Spleen (tissue), 11 donors: ENCODE results near the gene DKK3. TPM values are rescaled to one million over a fixed set of nuclear protein-coding genes. Genes with fewer than 3 reads are reported as not detected.
A peak's percentile ranks its signal among the peaks of the same experiment; 100 is the strongest.

Experiments used
- DNase-seq: peaks from one replicate; pipeline ENCODE4 v3.0.0-alpha.2; 2020
- H3K27ac ChIP-seq, 8 donors: fragments of 200-600 bp; sonication (generic) in 7 of 8; 1 replicate in 4 of 8; 2 replicates in 4 of 8; pipeline versions ENCODE4 v1.5.0 to v1.8.0; 2016 to 2021; ENCODE audit warnings: inconsistent platforms in 4 of 8, mild to moderate bottlenecking in 4 of 8, moderate library complexity in 1 of 8
- H3K27me3 ChIP-seq, 7 donors: fragments of 200-600 bp; sonication (generic) in 6 of 7; replicated peaks in 1 of 7; 1 replicate in 4 of 7; 2 replicates in 3 of 7; pipeline versions ENCODE4 v1.5.0 to v1.8.0; 2016 to 2021; ENCODE audit warnings: inconsistent platforms in 3 of 7, mild to moderate bottlenecking in 1 of 7
- H3K36me3 ChIP-seq, 6 donors: fragments of 200-600 bp; sonication (generic) in 5 of 6; 1 replicate in 4 of 6; 2 replicates in 2 of 6; pipeline versions ENCODE4 v1.5.0 to v1.8.0; 2016 to 2021; ENCODE audit warnings: inconsistent platforms in 2 of 6
- H3K4me1 ChIP-seq, 6 donors: fragments of 200-600 bp; sonication (generic) in 5 of 6; 1 replicate in 3 of 6; 2 replicates in 3 of 6; pipeline versions ENCODE4 v1.5.0 to v1.8.0; 2016 to 2021; ENCODE audit warnings: inconsistent platforms in 3 of 6
- H3K4me3 ChIP-seq, 8 donors: fragments of 200-600 bp; sonication (generic) in 7 of 8; 1 replicate in 4 of 8; 2 replicates in 4 of 8; pipeline versions ENCODE4 v1.5.0 to v1.8.0; 2016 to 2021; ENCODE audit warnings: inconsistent platforms in 4 of 8, mild to moderate bottlenecking in 4 of 8, moderate library complexity in 2 of 8
- H3K9me3 ChIP-seq, 8 donors: fragments of 200-600 bp; sonication (generic) in 7 of 8; 1 replicate in 4 of 8; 2 replicates in 4 of 8; pipeline versions ENCODE4 v1.5.0 to v1.8.0; 2016 to 2021; ENCODE audit warnings: inconsistent platforms in 4 of 8
- POLR2A ChIP-seq, 3 donors: fragments of 450-650 bp; IDR thresholded peaks; one replicate each; pipeline ENCODE4 v1.5.1; 2017; ENCODE audit warnings: antibody characterized with exemption in 3 of 3, mild to moderate bottlenecking in 1 of 3
- POLR2AphosphoS5 ChIP-seq, 3 donors: sonication (generic); formaldehyde crosslinking; IDR thresholded peaks; one replicate each; pipeline ENCODE4 v1.5.1; 2017; ENCODE audit warnings: antibody characterized with exemption in 3 of 3
- WGBS, 5 donors: extraction: QIAGEN DNeasy Blood & Tissue Kit in 3 of 5; methylation state at CpG; one replicate each; pipeline versions ENCODE4 v1.1.5 to v1.1.7; 2013 to 2018; 5-methylcytosine and 5-hydroxymethylcytosine counted together
- intact Hi-C: fragments of 100-400 bp; cut with DNase I; formaldehyde crosslinking; loops from one replicate; pipeline ENCODE4 v1.15.0; 2023; ENCODE audit warnings: low total_unique reads
- polyA plus RNA-seq, 3 donors: library from polyadenylated mRNA; stranded (reverse); fragments of 200-250 nt; gene quantifications; one replicate each; pipeline ENCODE4 v1.2.1, GENCODE V29; 2013
- total RNA-seq, 7 donors: library from RNA; depleted of rRNA in 3 of 7; stranded (reverse); fragments of >200 nt in 3 of 7; fragmentation: NEBNext Ultra II Directional in 4 of 7; extraction: Animal tissue kit (Norgen Biotek cat#: 25700) in 4 of 7; gene quantifications; one replicate each; pipeline versions ENCODE4 v1.1.0 to v1.2.1, GENCODE V29; 2016 to 2021
- TF ChIP-seq, protein P1 (sequence below), 11 experiments: fragments of 200-600 bp in 7 of 11; fragments of 450-650 bp in 4 of 11; sonication (generic) in 4 of 11; IDR thresholded peaks in 8 of 11; conservative IDR thresholded peaks in 3 of 11; 1 replicate in 7 of 11; 2 replicates in 4 of 11; pipeline versions ENCODE4 v1.4.0 to v1.8.0; 2016 to 2021; ENCODE audit warnings: antibody characterized with exemption in 11 of 11, inconsistent platforms in 4 of 11, mild to moderate bottlenecking in 1 of 11
- donor health status: healthy with polysubstance abuse.
- donor health status: DM: no; HTN: no; CAD: no; lungs with moderate emphysema.
- donor health status: DM: no; HTN: no; CAD: no.
- donor health status: Bipolar disorder and iron deficiency.
- donor health status: healthy.
- donor health status: DM: no; HTN: no; CAD: no.
- donor health status: DM: yes; HTN: yes; CAD: no.

Gene DKK3
- total and polyA plus RNA-seq, 10 donors = 8.6 to 111 (median 45.9) TPM

DNA sequence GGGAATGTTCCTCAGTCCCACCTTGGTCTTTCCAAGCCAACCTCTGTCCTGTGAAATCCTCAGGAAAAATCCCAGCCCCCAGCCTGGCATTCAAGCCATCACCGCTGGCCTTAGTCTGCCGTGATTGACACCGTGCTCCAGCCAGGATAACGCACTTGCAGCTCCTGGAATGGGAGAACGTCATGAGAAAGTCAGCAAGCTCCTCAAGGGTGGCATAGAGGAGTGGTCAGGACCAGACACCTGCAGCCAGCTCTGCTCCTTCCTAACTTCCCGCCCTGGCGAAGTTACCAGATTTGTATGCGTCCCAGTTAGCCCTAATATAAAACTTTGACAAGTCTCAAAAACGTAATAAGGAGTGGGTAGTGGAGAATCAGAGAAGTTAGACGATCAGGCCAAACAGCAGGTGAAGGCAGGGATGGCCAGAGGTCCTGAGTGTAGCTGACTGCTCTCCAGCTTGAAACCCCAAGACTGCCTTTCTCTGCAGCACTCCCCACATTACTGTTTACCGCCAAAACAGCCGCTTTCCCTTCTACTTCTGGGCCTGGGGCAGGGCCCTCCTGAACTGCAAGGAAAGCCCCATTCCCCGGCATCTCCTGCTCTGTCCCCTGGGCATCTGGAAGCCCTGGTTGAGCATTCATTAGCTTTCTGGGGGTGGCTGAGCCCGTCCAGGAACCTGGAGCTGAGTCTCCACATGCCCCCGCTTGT, 1.3 kb upstream of the DKK3 start:
- no peak for DNase-seq
- intact Hi-C loops = no loop called here
- Histone ChIP-seq H3K27ac (no peak overlapping the region), H3K4me1 (peaks cover 0 to 25% (median 18%) of the 10 kb centered on the region in 6 donors), H3K36me3 (no peaks in the 10 kb centered on the region), H3K4me3 (peak overlapping the region in 2 of 8 donors; percentile 40 to 72), H3K9me3 (no peaks in the 10 kb centered on the region), H3K27me3 (peaks cover 2 to 77% (median 29%) of the 10 kb centered on the region in 7 donors)
- no peak for TF ChIP-seq POLR2AphosphoS5 (IDR thresholded peaks at IDR 0.05)
- TF ChIP-seq POLR2A (IDR thresholded peaks at IDR 0.05) = no peak
- TF ChIP-seq, protein P1, sequence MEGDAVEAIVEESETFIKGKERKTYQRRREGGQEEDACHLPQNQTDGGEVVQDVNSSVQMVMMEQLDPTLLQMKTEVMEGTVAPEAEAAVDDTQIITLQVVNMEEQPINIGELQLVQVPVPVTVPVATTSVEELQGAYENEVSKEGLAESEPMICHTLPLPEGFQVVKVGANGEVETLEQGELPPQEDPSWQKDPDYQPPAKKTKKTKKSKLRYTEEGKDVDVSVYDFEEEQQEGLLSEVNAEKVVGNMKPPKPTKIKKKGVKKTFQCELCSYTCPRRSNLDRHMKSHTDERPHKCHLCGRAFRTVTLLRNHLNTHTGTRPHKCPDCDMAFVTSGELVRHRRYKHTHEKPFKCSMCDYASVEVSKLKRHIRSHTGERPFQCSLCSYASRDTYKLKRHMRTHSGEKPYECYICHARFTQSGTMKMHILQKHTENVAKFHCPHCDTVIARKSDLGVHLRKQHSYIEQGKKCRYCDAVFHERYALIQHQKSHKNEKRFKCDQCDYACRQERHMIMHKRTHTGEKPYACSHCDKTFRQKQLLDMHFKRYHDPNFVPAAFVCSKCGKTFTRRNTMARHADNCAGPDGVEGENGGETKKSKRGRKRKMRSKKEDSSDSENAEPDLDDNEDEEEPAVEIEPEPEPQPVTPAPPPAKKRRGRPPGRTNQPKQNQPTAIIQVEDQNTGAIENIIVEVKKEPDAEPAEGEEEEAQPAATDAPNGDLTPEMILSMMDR (IDR thresholded peaks at IDR 0.05 in 8 of 11, conservative IDR thresholded peaks at IDR 0.05 in 3 of 11) = no peak
- 50 to 64% (median 51%) methylated on average over 15 of the region's 15 CpGs for WGBS, 5 donors

DNA sequence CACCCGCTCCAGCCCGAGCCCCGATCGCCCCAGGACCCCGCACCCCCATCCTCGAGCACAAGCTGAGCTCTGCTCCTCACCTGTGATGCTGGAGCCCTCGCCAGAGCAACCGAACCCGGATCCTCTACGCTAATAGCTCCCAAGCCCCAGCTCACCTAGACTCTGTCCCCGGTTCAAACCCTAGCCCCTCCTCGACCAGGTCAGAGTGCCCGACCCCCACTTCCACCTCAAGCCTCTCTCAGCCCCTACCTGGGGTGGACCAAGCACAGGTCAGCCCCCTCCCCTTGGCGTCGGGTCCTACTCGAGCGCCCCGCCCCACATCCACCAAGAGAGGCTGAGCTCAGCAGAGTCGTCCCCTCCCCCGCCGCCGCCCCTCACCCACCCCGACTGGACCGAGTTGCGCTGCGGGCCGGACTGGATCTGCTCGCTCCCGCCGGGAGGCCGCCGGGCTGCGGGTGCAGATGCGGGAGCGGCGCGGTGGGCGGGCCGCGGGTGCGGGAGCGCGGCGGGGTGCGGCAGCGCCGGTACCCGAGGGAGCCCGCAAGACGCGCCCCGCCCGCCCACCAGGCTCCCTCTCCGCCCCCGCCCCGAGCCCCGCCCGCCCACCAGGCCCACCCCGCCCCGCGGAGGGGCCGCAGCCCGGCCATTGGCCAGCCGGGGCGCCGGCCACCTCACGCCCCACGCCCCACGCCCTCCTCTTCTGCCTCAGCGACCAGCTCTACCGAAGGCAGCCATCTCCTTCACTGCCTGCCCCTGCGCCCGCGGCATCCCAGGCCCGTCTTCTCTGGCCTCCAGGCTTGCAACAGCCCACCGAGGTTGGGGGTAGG, 577 bp upstream of the DKK3 start:
- Histone ChIP-seq H3K36me3 (no peaks in the 10 kb centered on the region), H3K4me1 (peaks cover 0 to 25% (median 18%) of the 10 kb centered on the region in 6 donors), H3K4me3 (peak overlapping the region; percentile 25 to 72 (median 39)), H3K27ac (peak overlapping the region in 6 of 8 donors; percentile 60 to 70 (median 66)), H3K27me3 (peaks cover 2 to 81% (median 29%) of the 10 kb centered on the region in 7 donors), H3K9me3 (no peaks in the 10 kb centered on the region)
- DNase-seq = no peak
- intact Hi-C loops = no loop called here
- whole genome bisulfite sequencing, 5 donors = 2 to 5% (median 4%) methylated on average over 14 to 75 of the region's 76 CpGs
- TF ChIP-seq POLR2AphosphoS5 (IDR thresholded peaks at IDR 0.05) (no peak), POLR2A (IDR thresholded peaks at IDR 0.05) (no peak)
- TF ChIP-seq, protein P1 (IDR thresholded peaks at IDR 0.05 in 8 of 11, conservative IDR thresholded peaks at IDR 0.05 in 3 of 11) = no peak

DNA sequence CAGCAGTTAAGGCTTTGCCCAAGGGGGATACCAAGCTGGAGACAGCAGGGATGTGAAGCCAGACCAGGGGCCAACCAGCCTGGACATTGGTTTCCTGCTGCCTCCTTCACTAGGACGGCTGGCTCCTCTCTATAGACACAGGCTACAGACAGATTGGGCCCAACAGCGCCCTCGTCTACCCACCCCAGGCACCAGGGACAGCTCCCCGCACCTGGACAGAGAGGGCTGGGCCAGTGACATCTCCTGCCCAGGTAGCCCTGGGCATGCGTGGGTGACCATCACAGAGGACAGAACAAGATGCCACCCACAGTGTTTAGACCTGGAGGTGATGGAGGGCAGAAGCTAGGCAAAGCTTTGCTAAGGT, 1.2 kb downstream of the DKK3 start:
- Histone ChIP-seq H3K27me3 (peaks cover 2 to 80% (median 29%) of the 10 kb centered on the region in 7 donors), H3K4me1 (peaks cover 0 to 25% (median 18%) of the 10 kb centered on the region in 6 donors), H3K27ac (peak overlapping the region in 5 of 8 donors; percentile 21 to 70 (median 61)), H3K36me3 (no peaks in the 10 kb centered on the region), H3K4me3 (peak overlapping the region in 2 of 8 donors; percentile 36 to 43), H3K9me3 (no peaks in the 10 kb centered on the region)
- WGBS, 5 donors = 74 to 91% (median 86%) methylated on average over 5 of the region's 5 CpGs
- TF ChIP-seq, protein P1 (IDR thresholded peaks at IDR 0.05 in 8 of 11, conservative IDR thresholded peaks at IDR 0.05 in 3 of 11) = no peak
- TF ChIP-seq POLR2A (IDR thresholded peaks at IDR 0.05) (no peak), POLR2AphosphoS5 (IDR thresholded peaks at IDR 0.05) (no peak)
- intact Hi-C loops = no loop called here
- no peak for DNase-seq
